ENCODE data around the gene MRPS5.

DNA sequence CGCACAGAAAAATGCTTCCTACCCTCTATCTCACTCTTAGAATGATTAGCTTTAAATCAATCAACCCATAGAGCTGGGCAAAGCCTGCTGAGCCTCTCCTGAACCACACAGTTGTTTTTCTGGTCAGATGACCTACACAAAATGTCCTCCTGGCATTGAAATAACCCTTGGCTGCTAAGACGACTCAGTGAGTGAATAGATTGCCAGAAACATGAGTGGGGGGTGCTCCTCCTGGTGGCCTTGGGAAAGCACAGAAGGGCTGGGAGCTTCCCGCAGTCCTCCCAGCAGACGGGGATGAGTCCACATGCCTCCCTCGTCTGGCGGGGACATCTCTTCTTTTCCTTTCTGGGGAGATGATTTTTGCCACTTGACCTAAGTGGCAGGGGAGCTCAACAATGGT lies 81.2 kb downstream of the MRPS5 start:
- TF ChIP-seq, protein P1, sequence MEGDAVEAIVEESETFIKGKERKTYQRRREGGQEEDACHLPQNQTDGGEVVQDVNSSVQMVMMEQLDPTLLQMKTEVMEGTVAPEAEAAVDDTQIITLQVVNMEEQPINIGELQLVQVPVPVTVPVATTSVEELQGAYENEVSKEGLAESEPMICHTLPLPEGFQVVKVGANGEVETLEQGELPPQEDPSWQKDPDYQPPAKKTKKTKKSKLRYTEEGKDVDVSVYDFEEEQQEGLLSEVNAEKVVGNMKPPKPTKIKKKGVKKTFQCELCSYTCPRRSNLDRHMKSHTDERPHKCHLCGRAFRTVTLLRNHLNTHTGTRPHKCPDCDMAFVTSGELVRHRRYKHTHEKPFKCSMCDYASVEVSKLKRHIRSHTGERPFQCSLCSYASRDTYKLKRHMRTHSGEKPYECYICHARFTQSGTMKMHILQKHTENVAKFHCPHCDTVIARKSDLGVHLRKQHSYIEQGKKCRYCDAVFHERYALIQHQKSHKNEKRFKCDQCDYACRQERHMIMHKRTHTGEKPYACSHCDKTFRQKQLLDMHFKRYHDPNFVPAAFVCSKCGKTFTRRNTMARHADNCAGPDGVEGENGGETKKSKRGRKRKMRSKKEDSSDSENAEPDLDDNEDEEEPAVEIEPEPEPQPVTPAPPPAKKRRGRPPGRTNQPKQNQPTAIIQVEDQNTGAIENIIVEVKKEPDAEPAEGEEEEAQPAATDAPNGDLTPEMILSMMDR (IDR thresholded peaks at IDR 0.05; ENCODE audit: poor library complexity): no peak
- no peak for TF ChIP-seq EZH2phosphoT487 (IDR thresholded peaks at IDR 0.05; ENCODE audit: low read depth, severe bottlenecking, unreplicated experiment)

Measured in hepatocyte (in vitro differentiated cells).